H1 (cell line): Measurements from ENCODE around the gene ADD1. TPM values are rescaled to one million over a fixed set of nuclear protein-coding genes. Genes with fewer than 3 reads are reported as not detected.

Experiments used
- CTCF ChIA-PET: fragments of 300-600 bp; sonication (Branson Sonifier 250); formaldehyde crosslinking; loops from one replicate; lab custom pipeline; 2021; ENCODE audit not compliant: partially characterized antibody; lab: Charles Lee
- POLR2A ChIA-PET: fragments of 300-600 bp; sonication (Branson Sonifier 250); formaldehyde crosslinking; loops from one replicate; lab custom pipeline; 2021; ENCODE audit warnings: inconsistent platforms; ENCODE audit not compliant: partially characterized antibody; lab: Charles Lee
- DNase-seq, 2 experiments: peaks; one replicate each; pipeline versions ENCODE4 v3.0.0 to v3.0.0-alpha.2; 2010 to 2022; ENCODE audit warnings: low spot score in 2 of 2, low read depth in 1 of 2, mixed read lengths in 1 of 2
- FAIRE-seq: peaks from 2 replicates; lab custom pipeline; 2011; peaks lifted over from hg19 to GRCh38; lab: Jason Lieb, UNC
- H2AFZ ChIP-seq: 2 replicates; pipeline ENCODE4 v1.8.1; 2012; ENCODE audit warnings: low read length, inconsistent platforms
- H2AK5ac ChIP-seq: 2 replicates; pipeline ENCODE4 v1.6.1; 2013; ENCODE audit warnings: low read depth, low read length
- H2BK120ac ChIP-seq: replicated peaks from 2 replicates; pipeline ENCODE3; 2013; ENCODE audit warnings: low read depth, low read length, inconsistent platforms
- H2BK12ac ChIP-seq: 2 replicates; pipeline ENCODE4 v1.6.1; 2013; ENCODE audit warnings: low read depth, low read length
- H2BK15ac ChIP-seq: 2 replicates; pipeline ENCODE4 v1.6.1; 2013; ENCODE audit warnings: low read length
- H2BK20ac ChIP-seq: 2 replicates; pipeline ENCODE4 v1.6.1; 2013; ENCODE audit warnings: low read length
- H2BK5ac ChIP-seq: 2 replicates; pipeline ENCODE4 v1.6.1; 2013; ENCODE audit warnings: low read depth, low read length
- H3K14ac ChIP-seq: 2 replicates; pipeline ENCODE4 v1.6.1; 2013; ENCODE audit warnings: inconsistent platforms; ENCODE audit not compliant: insufficient read length
- H3K18ac ChIP-seq: 2 replicates; pipeline ENCODE4 v1.6.1; 2013; ENCODE audit warnings: low read length; ENCODE audit errors: extremely low read depth
- H3K23ac ChIP-seq: 2 replicates; pipeline ENCODE4 v1.6.1; 2013; ENCODE audit warnings: inconsistent platforms; ENCODE audit not compliant: insufficient read length
- H3K23me2 ChIP-seq: 2 replicates; pipeline ENCODE4 v1.6.1; 2013; ENCODE audit warnings: low read depth, low read length
- H3K27ac ChIP-seq: 2 replicates; pipeline ENCODE4 v1.6.1; 2011; ENCODE audit warnings: low read depth, low read length, inconsistent platforms
- H3K27me3 ChIP-seq, 4 experiments: replicated peaks in 1 of 4; 1 replicate in 1 of 4; 2 replicates in 3 of 4; pipeline versions ENCODE4 v1.6.1 to v1.8.1; 2011 to 2013; ENCODE audit warnings: low read length in 3 of 4, mild to moderate bottlenecking in 3 of 4, inconsistent platforms in 2 of 4, mixed read lengths in 2 of 4, moderate library complexity in 1 of 4; ENCODE audit not compliant: control insufficient read depth in 3 of 4, insufficient read depth in 3 of 4; ENCODE audit errors: extremely low read depth in 1 of 4
- H3K36me3 ChIP-seq, 4 experiments: 2 replicates each; pipeline versions ENCODE4 v1.6.1 to v1.8.1; 2011 to 2013; ENCODE audit warnings: mild to moderate bottlenecking in 4 of 4, low read length in 3 of 4, moderate library complexity in 2 of 4, control low read depth in 1 of 4, inconsistent platforms in 1 of 4; ENCODE audit not compliant: insufficient read depth in 4 of 4, control insufficient read depth in 2 of 4
- H3K4ac ChIP-seq: replicated peaks from 2 replicates; pipeline ENCODE3; 2013; ENCODE audit warnings: low read length, low read depth, mixed read lengths, inconsistent platforms; ENCODE audit not compliant: insufficient read length
- H3K4me1 ChIP-seq, 4 experiments: replicated peaks in 1 of 4; 1 replicate in 1 of 4; 2 replicates in 3 of 4; pipeline versions ENCODE4 v1.6.1 to v1.8.1; 2011 to 2013; ENCODE audit warnings: low read length in 3 of 4, inconsistent platforms in 2 of 4, mixed read lengths in 1 of 4; ENCODE audit not compliant: insufficient read depth in 4 of 4, control insufficient read depth in 3 of 4
- H3K4me2 ChIP-seq, 2 experiments: 2 replicates each; pipeline versions ENCODE4 v1.6.1 to v1.8.1; 2011 to 2013; ENCODE audit warnings: low read depth in 2 of 2, low read length in 2 of 2, control low read depth in 1 of 2, inconsistent platforms in 1 of 2, mild to moderate bottlenecking in 1 of 2; ENCODE audit not compliant: insufficient read depth in 1 of 2
- H3K4me3 ChIP-seq, 4 experiments: fragments of 200-600, 300-600 bp in 1 of 4; sonication (generic), shearing (Covaris generic), sonication (Bioruptor Twin) in 1 of 4; 2 replicates each; pipeline versions ENCODE4 v1.5.1 to v1.8.1; 2011 to 2016; ENCODE audit warnings: low read length in 4 of 4, low read depth in 3 of 4, control low read depth in 2 of 4, inconsistent platforms in 2 of 4, mild to moderate bottlenecking in 2 of 4, mixed read lengths in 1 of 4, moderate library complexity in 1 of 4; ENCODE audit not compliant: insufficient read depth in 2 of 4; ENCODE audit errors: extremely low read depth in 1 of 4
- H3K56ac ChIP-seq: replicated peaks from 2 replicates; pipeline ENCODE3; 2013; ENCODE audit warnings: low read depth, mild to moderate bottlenecking, mixed read lengths, low read length, inconsistent platforms; ENCODE audit not compliant: insufficient read length
- H3K79me1 ChIP-seq: 2 replicates; pipeline ENCODE4 v1.6.1; 2013; ENCODE audit warnings: low read depth, low read length, control low read depth
- H3K79me2 ChIP-seq, 2 experiments: 2 replicates each; pipeline versions ENCODE4 v1.6.1 to v1.8.1; 2012 to 2013; ENCODE audit warnings: low read length in 2 of 2, mild to moderate bottlenecking in 2 of 2, inconsistent platforms in 1 of 2; ENCODE audit not compliant: insufficient read depth in 2 of 2, control insufficient read depth in 1 of 2
- H3K9ac ChIP-seq, 4 experiments: replicated peaks in 1 of 4; 1 replicate in 1 of 4; 2 replicates in 3 of 4; pipeline versions ENCODE4 v1.6.1 to v1.8.1; 2011 to 2013; ENCODE audit warnings: low read depth in 3 of 4, low read length in 3 of 4, control low read depth in 2 of 4, mild to moderate bottlenecking in 2 of 4, moderate library complexity in 2 of 4, inconsistent platforms in 1 of 4; ENCODE audit errors: extremely low read depth in 1 of 4
- H3K9me3 ChIP-seq, 2 experiments: 2 replicates each; pipeline versions ENCODE4 v1.6.1 to v1.8.1; 2012 to 2013; ENCODE audit warnings: mild to moderate bottlenecking in 2 of 2, moderate library complexity in 2 of 2, control low read depth in 1 of 2, inconsistent platforms in 1 of 2, low read depth in 1 of 2, low read length in 1 of 2, mixed read lengths in 1 of 2; ENCODE audit not compliant: insufficient read depth in 2 of 2
- H4K20me1 ChIP-seq, 2 experiments: replicated peaks in 1 of 2; 2 replicates each; pipeline versions ENCODE3 to v1.8.1; 2011 to 2013; ENCODE audit warnings: inconsistent platforms in 2 of 2, low read length in 2 of 2, mild to moderate bottlenecking in 1 of 2; ENCODE audit not compliant: insufficient read depth in 2 of 2, control insufficient read depth in 1 of 2
- H4K5ac ChIP-seq: 2 replicates; pipeline ENCODE4 v1.6.1; 2013; ENCODE audit warnings: low read length, low read depth, mixed read lengths, inconsistent platforms; ENCODE audit not compliant: insufficient read length
- H4K8ac ChIP-seq: 2 replicates; pipeline ENCODE4 v1.8.0; 2013; ENCODE audit warnings: mild to moderate bottlenecking, moderate library complexity, low read length, inconsistent platforms; ENCODE audit not compliant: insufficient read depth; ENCODE audit errors: extremely low read depth
- H4K91ac ChIP-seq: replicated peaks from 2 replicates; pipeline ENCODE3; 2013; ENCODE audit warnings: low read length, mixed read lengths, inconsistent platforms; ENCODE audit not compliant: insufficient read length
- CHD2 ChIP-seq: IDR thresholded peaks from 2 replicates; pipeline ENCODE4 v1.6.1; 2012; ENCODE audit warnings: low read length, improper control_type of control experiment
- CTBP2 ChIP-seq: IDR thresholded peaks from 2 replicates; pipeline ENCODE4 v1.7.0; 2011; ENCODE audit warnings: borderline replicate concordance, mild to moderate bottlenecking, moderate library complexity, mixed read lengths, low read length; ENCODE audit not compliant: insufficient read depth, insufficient read length
- HDAC6 ChIP-seq: IDR thresholded peaks from one replicate; pipeline ENCODE4 v1.7.1; 2012; ENCODE audit warnings: low read depth, mild to moderate bottlenecking, inconsistent platforms, low read length, moderate library complexity
- MAFK ChIP-seq: IDR thresholded peaks from 2 replicates; pipeline ENCODE4 v1.6.1; 2012; ENCODE audit warnings: low read depth, mild to moderate bottlenecking, improper control_type of control experiment, low read length
- RFX5 ChIP-seq: IDR thresholded peaks from 2 replicates; pipeline ENCODE4 v1.6.1; 2011; ENCODE audit warnings: low read depth, low read length, improper control_type of control experiment, borderline replicate concordance
- RNF2 ChIP-seq: fragments of 200-900, 300-1000 bp; sonication (generic); IDR thresholded peaks from 2 replicates; pipeline ENCODE4 v1.7.1; 2016; ENCODE audit warnings: borderline replicate concordance, low read depth, mild to moderate bottlenecking, antibody characterized with exemption, low read length; ENCODE audit not compliant: poor library complexity, severe bottlenecking; ENCODE audit errors: missing control alignments
- SIN3A ChIP-seq, 2 experiments: IDR thresholded peaks in 1 of 2; conservative IDR thresholded peaks in 1 of 2; 2 replicates each; pipeline ENCODE4 v1.6.1; 2011 to 2012; ENCODE audit warnings: low read length in 2 of 2, improper control_type of control experiment in 1 of 2, low read depth in 1 of 2, mild to moderate bottlenecking in 1 of 2
- TAF7 ChIP-seq: optimal IDR thresholded peaks from 2 replicates; pipeline ENCODE3; 2011; ENCODE audit warnings: low read depth, mild to moderate bottlenecking, inconsistent platforms, low read length, moderate library complexity, borderline replicate concordance
- TEAD4 ChIP-seq: IDR thresholded peaks from 2 replicates; pipeline ENCODE4 v1.6.1; 2012; ENCODE audit warnings: low read depth, low read length, inconsistent platforms, mixed read lengths
- YY1 ChIP-seq: IDR thresholded peaks from 2 replicates; pipeline ENCODE4 v1.6.1; 2011; ENCODE audit warnings: low read depth, mild to moderate bottlenecking, low read length
- WGBS, 2 experiments: shearing (Covaris generic) in 1 of 2; methylation state at CpG; one replicate each; pipeline versions ENCODE4 v1.1.6 to v1.1.7; 2013 to 2015; ENCODE audit warnings: low lambda C conversion rate in 2 of 2, mixed read lengths in 2 of 2, inconsistent platforms in 1 of 2, low coverage in 1 of 2, missing lambda C conversion rate in 1 of 2; ENCODE audit not compliant: insufficient replicate concordance in 2 of 2, insufficient coverage in 1 of 2, insufficient read length in 1 of 2; ENCODE audit errors: extremely low coverage in 1 of 2, missing lambda C conversion rate in 1 of 2; 5-methylcytosine and 5-hydroxymethylcytosine counted together
- polyA plus RNA-seq, 7 experiments: library from polyadenylated mRNA; depleted of rRNA in 3 of 7; stranded (reverse) in 5 of 7; unstranded in 2 of 7; fragments of >200 nt in 5 of 7; fragments of 200-250 nt in 2 of 7; gene quantifications; 1 replicate in 5 of 7; 2 replicates in 1 of 7; 4 replicates in 1 of 7; pipeline versions ENCODE4 v1.2.1 to v1.2.3, GENCODE V29; 2011 to 2013; ENCODE audit warnings: missing spikeins in 2 of 7, mixed read lengths in 2 of 7
- total RNA-seq: library from RNA; stranded (reverse); fragmentation: NEBNext Ultra II Directional; extraction: Animal tissue kit (Norgen Biotek cat#: 25700); gene quantifications from 2 replicates; pipeline ENCODE4 v1.2.1, GENCODE V29; 2021

ADD1 gene
- total and polyA plus RNA-seq, 2 of the 8 experiments (the other 6 are each of a cell fraction or from before 2014, with no cell fraction given): 113 to 143 TPM

GRCh38 chr4:2929469-2929868 lies 85.8 kb downstream of the ADD1 start:
- H3K4me3 ChIP-seq: no peak overlapping the region
- H4K91ac ChIP-seq: no peak overlapping the region
- H3K79me1 ChIP-seq: peaks cover 5% of the 10 kb centered on the region; the same call in 1 of the 2 replicates
- no peak overlapping the region for H3K23ac ChIP-seq
- H3K18ac ChIP-seq: no peak overlapping the region
- H3K56ac ChIP-seq: no peak overlapping the region
- H3K4me2 ChIP-seq: no peak overlapping the region
- CTCF ChIA-PET: interaction anchor here (0.9 to 1.7 kb wide), 3 partner anchors 22 to 389 kb away, joined by 3 to 8 read pairs (median 5); no protein-coding TSS in a partner anchor
- H3K14ac ChIP-seq: no peak overlapping the region
- no peak overlapping the region for H3K4ac ChIP-seq
- H3K9ac ChIP-seq: no peak overlapping the region
- H3K9me3 ChIP-seq: no peaks in the 10 kb centered on the region
- no peak overlapping the region for H2BK120ac ChIP-seq
- no peak overlapping the region; the same call in 1 of the 2 replicates for H2BK5ac ChIP-seq
- POLR2A ChIA-PET: interaction anchor here (0.8 to 1.8 kb wide), 4 partner anchors 10 to 135 kb away, joined by 3 to 5 read pairs (median 3); no protein-coding TSS in a partner anchor
- peaks cover 0 to 8% (median 2%) of the 10 kb centered on the region in 4 experiments; a peak in 4 of 7 replicates for H3K4me1 ChIP-seq
- no peak overlapping the region for H2BK15ac ChIP-seq
- H3K79me2 ChIP-seq: peaks cover 0 to 3% of the 10 kb centered on the region in 2 experiments; a peak in 2 of 4 replicates
- 93% methylated on average over 16 of the region's 16 CpGs; no CpG with 5 or more reads in 1 of the 2 experiments for WGBS, 2 experiments
- H3K27ac ChIP-seq: no peak overlapping the region
- H2BK12ac ChIP-seq: no peak overlapping the region
- no peak overlapping the region for H2AK5ac ChIP-seq
- H2AFZ ChIP-seq: no peak overlapping the region
- H4K20me1 ChIP-seq: peaks cover 4 to 20% of the 10 kb centered on the region in 2 experiments
- DNase-seq (no peak), FAIRE-seq (no peak)
- H4K5ac ChIP-seq: no peak overlapping the region
- no peak overlapping the region for H2BK20ac ChIP-seq
- peaks cover 8% of the 10 kb centered on the region; the same call in 1 of the 2 replicates for H3K23me2 ChIP-seq
- no peak overlapping the region for H4K8ac ChIP-seq
- peaks cover 4 to 33% (median 22%) of the 10 kb centered on the region in 4 experiments for H3K36me3 ChIP-seq
- no peaks in the 10 kb centered on the region for H3K27me3 ChIP-seq
- TF ChIP-seq CTBP2 (no peak), SIN3A (conservative IDR thresholded peaks at IDR 0.05 in 1 of 2, IDR thresholded peaks at IDR 0.05 in 1 of 2; ENCODE audit: low read depth in 1 of 2, low read length in 2 of 2) (no peak), CHD2 (no peak), TAF7 (no peak), RNF2 (no peak), YY1 (no peak), MAFK (no peak), RFX5 (no peak), TEAD4 (no peak), HDAC6 (no peak)
